Fibroblast of skin of back (primary cell): ENCODE data around the gene FMR1NB. TPM values are rescaled to one million over a fixed set of nuclear protein-coding genes. Genes with fewer than 3 reads are reported as not detected.

Experiments
- DNase-seq: peaks from one replicate; pipeline ENCODE4 v3.0.0-alpha.2; 2013
- polyA plus RNA-seq, 2 experiments: library from polyadenylated mRNA; unstranded; fragments of 120-200 nt; gene quantifications; one replicate each; pipeline ENCODE4 v1.2.1, GENCODE V29; 2013; ENCODE audit not compliant: insufficient read length in 2 of 2

FMR1NB gene, protein sequence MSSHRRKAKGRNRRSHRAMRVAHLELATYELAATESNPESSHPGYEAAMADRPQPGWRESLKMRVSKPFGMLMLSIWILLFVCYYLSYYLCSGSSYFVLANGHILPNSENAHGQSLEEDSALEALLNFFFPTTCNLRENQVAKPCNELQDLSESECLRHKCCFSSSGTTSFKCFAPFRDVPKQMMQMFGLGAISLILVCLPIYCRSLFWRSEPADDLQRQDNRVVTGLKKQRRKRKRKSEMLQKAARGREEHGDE
- polyA plus RNA-seq (2013, experiment 1 of 2; ENCODE audit: insufficient read length), result not detected
- not detected for polyA plus RNA-seq (2013, experiment 2 of 2; ENCODE audit: insufficient read length)

DNA sequence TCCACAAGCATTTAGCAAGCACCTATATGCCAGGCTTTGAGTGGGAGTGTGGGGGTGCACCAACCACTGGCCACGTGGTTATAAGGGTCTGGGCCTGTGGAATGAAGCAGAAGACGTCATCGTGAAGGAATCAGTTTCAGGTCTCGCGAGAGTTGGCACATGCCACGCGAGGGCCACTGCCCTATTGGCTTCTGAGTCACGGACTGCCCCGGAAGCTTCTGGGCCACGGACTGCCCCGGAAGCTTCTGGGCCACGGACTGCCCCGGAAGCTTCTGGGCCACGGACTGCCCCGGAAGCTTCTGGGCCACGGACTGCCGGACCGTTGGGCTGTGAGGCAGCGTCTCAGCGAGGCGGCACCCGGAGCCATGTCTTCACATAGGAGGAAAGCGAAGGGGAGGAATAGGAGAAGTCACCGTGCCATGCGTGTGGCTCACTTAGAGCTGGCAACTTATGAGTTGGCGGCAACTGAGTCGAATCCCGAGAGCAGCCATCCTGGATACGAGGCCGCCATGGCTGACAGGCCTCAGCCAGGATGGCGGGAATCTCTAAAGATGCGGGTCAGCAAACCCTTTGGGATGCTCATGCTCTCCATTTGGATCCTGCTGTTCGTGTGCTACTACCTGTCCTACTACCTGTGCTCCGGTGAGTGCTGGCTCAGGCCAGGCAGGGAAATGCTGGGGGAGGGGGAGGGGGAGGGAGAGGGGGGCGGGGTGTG, at the start of gene FMR1NB:
FMR1NB (plus strand) TSS at position 300 of the 715 bp plus-strand sequence; CDS start at position 366, 66 bp downstream.
- DNase-seq, result no peak

DNA sequence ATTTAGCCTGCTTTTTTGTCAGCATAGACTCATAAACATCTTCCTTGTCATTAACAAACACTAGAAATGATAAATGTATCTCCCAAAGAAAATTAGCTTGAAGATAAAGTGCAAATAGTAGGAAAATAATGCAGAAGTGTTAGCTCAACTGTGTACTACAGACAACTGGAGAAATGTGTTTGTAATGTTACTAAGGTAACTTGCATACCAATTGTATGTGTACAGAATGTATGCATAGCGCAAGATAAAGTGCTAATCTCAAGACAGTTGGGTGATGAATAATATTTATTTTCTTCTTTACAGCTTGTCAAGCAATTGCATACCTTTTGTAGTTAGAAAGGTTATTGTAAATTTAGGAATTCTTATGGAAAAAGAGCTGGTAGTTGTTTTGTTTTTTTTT, 47.3 kb upstream of the FMR1NB start:
- DNase-seq, result no peak

DNA sequence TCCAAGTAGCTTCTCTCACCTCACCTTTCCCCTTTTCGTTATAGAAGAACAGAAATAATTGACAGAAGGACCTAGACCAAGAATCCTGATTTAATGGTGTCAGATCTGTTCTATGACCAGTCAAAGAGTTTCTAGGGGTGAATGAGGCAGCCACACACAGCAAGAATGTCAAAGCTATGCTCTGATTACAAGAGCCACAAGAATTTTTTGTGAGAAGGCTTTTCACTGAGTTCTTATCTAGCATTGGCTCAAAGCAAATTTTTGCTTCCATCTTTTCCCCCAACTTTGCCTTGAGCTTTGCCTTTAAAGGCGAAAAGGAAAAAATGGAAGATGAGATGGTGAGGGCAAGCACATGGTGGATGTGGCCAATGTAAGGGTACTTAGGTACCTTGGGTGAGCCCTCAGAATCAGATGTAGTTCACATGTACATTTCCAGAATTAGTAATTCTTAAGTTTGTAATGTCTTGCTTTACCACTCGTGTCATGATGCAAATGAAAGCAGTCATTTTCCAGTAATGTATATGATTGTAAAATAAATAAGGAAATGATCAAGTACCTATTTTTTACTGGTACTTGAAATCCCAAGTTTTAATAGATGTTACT, 45.9 kb upstream of the FMR1NB start:
- no peak for DNase-seq

DNA sequence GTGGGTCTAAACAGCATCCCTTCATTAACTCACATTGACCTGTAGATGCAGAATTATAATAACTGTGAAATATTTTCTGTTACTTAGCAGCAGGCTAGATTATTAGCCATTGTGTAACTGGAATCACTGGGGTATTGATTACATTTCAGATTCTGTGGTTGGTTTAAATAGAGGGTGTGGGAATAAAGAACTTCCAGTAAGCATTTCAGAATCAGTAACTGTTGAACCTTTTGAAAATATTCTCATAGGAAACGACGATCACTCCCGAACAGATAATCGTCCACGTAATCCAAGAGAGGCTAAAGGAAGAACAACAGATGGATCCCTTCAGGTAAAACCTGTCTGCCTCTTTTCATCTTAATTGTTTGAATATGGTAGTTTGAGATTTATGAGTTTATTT, 35.9 kb upstream of the FMR1NB start:
- DNase-seq, result no peak

DNA sequence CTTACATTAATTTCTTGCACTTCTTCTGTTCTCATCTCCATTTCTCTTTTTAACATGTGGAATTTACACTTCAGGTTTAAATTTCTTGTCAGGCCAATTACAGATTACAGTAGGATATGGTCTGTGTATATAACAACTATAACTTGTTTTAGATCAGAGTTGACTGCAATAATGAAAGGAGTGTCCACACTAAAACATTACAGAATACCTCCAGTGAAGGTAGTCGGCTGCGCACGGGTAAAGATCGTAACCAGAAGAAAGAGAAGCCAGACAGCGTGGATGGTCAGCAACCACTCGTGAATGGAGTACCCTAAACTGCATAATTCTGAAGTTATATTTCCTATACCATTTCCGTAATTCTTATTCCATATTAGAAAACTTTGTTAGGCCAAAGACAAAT, 32.6 kb upstream of the FMR1NB start:
- no peak for DNase-seq

DNA sequence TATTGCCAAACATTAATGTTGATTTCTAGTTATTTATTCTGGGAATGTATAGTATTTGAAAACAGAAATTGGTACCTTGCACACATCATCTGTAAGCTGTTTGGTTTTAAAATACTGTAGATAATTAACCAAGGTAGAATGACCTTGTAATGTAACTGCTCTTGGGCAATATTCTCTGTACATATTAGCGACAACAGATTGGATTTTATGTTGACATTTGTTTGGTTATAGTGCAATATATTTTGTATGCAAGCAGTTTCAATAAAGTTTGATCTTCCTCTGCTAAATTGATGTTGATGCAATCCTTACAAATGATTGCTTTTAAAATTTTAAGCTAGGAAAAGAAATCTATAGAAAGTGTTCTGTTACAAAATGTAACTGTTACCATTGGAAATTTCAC, 30.8 kb upstream of the FMR1NB start:
- no peak for DNase-seq

DNA sequence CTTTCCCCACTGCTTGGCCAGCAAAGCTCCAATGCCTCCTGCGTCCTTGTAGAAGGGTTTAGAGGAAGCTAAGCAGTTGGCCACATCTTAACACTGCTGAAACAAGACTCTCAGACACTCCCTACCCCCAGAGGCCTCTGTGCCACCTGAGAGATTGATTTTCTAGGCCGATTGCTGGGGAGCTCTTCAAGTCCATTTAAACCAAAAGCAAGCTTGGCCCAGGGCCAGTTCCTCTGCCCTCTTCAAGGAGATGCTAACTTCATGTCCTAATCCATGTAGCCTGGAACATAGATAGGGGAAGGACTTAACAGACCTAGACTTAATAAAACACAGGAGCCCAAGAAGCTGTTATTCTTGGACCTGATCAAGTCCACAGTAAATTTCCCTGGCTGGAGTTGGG, 27.2 kb upstream of the FMR1NB start:
- no peak for DNase-seq

DNA sequence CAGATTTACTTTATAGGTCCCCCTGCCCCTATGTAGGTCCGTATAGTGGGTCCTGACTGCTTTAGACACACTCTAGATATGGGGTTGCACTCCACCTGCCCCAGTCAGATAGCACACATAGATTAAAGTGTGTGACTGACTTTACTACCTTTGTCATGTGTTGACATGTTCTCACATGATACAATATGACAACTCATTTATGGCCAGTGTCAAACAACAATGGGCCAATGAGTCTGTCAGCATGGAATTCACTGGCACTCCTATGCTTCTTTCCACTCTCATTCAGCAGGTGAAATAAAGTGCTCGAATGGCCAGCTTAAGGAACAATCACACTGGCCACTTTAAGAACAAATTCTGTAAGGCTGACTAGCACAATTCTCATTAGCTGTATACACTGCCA, 23.8 kb upstream of the FMR1NB start:
- DNase-seq, result no peak

DNA sequence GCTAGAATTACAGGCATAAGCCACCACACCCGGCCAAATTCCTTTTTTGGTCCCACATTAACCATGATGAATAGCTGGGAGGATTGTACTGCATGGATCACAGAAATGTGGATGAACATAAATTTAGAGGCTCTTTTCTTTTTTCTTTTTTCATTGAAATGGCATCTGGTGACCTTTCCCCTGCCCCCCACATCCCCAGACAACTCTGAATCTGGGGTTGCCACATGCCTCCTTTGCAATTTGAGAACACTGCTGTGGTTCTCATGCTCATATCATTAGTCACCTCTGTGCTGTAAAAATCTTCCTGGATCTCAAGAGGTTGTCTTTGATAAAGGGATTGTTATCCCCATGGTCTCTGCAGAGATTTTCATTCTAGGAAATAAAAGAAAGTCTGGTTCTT, 22.8 kb upstream of the FMR1NB start:
- DNase-seq, result peak; percentile 46

DNA sequence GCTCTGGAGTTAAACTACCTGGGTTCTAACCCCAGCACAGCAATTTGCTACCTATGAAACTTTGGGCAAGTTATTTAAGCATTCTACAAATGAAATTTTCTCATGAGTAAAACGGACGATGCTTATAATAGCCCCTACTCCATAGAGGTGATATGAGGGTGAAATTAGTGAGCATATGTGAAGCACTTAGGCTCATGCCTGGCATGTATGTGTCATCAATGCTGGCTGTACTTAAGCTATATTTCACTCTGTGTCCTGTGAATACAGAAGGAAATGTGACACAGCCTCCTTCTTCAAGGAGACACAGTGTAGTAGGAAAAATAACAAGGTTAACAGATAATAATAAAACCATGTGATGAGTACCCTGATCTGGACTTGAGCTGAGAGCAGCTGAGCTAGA, 20.4 kb upstream of the FMR1NB start:
- no peak for DNase-seq

DNA sequence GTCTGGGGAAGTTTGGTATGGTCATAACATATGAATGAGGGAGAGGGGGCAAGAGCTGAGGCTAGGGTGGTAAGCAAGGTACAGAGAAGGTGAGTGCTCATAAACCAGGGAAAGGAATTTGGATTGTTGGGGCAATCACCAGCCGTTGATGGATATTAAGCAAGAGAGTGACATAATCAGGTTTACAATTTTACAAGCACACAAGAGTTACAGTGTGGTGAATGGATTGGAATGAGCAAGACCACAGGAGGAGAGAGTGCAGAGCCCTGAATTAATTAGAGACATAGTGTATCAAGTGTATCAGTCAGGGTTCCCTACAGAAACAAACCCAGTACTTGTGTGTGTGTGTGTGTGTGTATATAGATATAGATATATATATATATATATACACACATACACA, 18.7 kb upstream of the FMR1NB start:
- no peak for DNase-seq

DNA sequence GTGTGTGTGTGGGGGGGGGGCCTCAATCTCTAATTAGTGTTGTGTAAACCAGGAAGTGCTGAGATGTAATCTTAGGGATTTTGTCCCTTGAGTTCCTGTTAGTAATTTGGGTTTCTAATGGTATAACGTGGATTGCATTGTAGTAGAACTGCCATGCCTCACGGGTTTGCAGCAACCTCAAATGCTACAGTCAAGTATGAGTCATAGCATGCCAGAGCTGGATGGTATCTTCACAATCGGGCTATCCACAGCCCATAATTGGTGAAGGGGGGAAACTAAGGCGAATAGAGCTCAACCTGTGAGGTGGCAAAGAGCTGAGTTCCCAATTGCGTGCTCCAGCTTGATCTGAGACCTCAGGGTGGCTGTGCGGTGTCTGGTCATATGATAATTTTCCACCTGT, 2.2 kb upstream of the FMR1NB start:
- no peak for DNase-seq

DNA sequence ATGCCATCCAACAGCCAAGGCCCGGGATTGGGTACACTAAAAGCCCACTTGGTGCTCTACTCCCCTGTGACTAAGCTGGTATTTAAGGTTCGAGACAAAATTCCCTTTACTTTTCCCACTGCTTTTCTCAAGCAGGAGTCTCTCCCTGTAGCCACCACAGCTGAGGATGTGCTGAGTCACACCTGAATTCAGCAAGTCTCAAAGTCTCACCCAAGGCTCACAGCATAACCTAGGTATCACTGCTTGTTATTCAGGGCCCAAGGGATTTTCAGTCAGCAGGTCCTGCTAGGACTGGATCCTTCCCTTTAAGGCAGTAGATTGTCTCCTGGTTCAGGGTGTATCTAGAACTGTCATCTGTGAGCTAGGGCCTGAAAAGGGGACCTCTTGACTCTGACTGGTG, 39.2 kb downstream of the FMR1NB start:
- DNase-seq, result no peak

DNA sequence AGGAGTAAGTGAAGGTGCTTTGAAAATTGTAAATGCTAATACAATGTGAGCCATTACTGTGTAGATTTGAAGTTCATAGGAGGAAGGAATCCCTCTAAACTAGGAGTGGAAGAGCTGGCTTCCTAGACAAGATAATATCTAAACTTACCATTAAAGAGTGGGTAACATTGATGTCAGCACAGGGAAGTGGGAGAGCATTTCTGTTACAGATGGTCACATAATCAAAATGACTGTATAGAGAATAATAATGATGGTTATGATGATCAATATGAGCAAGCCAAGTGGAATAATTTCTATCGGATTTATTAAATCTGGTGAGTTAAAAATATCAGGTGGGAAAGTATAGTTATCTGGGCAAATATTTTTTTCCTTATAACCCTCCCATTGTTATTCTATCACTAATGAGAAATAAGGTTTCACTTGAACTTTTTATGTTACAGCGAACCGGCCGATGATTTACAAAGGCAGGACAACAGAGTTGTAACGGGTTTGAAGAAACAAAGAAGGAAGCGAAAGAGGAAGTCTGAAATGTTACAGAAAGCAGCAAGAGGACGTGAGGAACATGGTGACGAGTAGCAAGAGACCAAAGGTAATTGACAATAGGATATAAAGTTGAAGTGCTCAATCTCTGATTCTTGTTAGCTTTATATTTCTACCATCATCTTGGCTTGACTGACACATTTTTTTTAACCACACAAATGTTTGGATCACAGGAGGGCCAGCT, 43.5 kb downstream of the FMR1NB start:
- no peak for DNase-seq

DNA sequence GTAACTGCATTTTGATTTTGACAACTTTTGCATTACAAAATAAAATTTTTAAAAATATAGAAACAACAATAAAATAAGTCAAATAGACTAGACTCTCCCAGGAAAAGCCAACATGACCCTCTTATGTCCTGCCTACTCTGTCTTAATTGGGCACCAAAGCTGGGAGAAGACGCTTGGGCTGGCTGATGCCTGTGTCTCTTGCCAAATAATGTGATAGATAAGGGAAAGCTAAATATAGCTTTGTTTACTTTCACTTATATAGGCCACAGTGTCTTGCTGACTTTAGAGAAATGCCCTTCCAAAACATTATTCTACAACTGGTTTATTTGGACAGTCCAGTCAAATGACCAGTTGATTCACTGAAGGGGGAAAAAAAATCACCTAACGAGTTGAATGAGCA, 54.2 kb downstream of the FMR1NB start:
- no peak for DNase-seq

DNA sequence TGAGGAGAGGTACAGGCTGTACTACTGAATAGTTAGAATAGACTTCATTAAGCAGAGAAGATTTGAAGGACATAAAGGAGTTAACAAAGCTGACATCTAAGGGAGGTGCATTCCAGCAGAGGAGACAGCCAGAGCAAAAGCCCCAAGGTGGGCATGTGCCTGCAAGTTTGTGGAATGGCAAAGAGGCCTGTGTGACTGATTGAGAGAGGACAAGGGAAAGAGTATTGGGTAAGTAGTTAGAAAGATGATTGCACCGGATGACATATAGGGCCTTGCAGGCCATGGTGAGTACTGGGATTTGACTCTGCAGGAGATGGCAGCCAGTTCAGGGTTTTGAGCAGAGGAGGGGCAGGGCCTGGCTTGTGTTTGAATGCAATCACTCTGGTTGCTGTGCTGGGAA, 55.9 kb downstream of the FMR1NB start:
- no peak for DNase-seq

DNA sequence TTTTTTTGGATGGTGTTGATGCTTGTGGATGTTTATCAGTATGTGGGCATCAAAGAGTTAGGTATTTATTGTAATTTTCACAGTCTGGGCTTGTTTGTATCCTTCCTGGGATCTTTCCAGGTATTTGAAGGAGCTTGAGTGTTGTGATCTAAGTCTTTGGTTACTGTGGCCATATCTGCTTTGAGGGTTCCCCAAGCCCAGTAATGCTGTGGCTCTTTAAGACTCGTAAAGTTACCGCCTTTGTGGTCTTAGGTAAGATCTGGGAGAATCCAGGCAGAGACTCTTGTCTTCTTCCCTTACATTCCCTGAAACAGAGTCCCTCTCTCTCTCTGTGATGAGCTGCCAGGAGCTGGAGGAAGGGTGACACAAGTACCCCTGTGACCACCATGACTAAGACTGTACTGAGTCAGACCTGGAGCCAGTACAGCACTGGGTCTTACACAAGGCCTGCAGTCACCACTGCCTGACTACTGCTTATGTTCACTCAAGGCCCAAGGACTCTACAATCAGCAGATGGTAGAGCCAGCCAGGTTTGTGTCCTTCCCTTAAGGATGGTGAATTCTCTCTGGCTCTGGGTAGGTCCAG, 62.2 kb downstream of the FMR1NB start:
- peak; percentile 30 for DNase-seq

DNA sequence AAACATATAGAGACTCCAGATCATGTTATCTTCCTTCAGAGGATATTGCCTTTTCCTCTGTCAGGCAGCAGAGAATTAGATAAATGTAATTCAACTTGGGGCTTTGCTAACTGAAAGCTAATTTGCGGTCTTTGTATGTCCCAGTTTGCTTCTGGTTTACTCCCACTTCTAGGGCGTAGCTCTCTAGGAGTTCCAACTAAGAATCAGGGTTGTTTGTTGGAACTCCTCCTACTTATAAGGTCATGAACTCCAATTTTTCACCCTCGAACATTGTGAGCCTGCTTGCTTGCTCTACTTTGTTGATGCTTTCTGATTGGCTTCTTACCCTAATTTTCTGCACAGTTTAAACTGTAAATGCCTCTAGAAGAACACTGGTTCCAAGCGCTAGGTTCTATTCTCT, 66.1 kb downstream of the FMR1NB start:
- DNase-seq, result no peak

DNA sequence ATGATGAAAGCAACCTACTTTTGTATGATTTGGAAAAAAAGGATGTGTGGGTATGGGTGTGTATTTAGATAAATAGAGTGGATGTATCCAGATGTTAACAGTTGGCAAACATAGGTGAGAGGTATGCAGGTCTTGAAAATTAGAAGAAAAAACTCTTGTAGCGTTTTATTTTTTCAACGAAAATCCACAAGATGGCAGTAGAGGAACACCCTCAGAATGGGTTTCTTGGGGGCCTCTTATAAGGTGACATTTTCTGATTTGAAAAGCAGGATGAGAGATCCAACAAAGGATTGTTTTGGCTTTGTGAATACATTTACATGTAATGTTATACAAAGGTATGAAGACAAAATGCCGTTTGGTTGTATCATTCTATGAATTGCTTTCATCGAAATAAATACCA, 68.3 kb downstream of the FMR1NB start:
- peak; percentile 21 for DNase-seq

DNA sequence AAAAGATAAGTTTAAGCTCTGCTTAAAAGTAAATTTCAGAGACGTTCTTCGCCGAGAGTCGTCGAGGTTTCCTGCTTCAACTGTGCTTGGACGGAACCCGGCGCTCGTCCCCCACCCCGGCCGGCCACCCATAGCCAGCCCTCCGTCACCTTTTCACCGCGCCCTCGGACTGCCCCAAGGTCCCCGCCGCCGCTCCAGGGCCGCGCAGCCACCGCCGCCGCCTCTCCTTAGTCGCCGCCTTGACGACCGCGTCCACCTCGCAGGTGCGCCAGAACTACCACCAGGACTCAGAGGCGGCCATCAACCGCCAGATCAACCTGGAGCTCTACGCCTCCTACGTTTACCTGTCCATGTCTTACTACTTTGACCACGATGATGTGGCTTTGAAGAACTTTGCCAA, 70.8 kb downstream of the FMR1NB start:
- DNase-seq, result no peak

DNA sequence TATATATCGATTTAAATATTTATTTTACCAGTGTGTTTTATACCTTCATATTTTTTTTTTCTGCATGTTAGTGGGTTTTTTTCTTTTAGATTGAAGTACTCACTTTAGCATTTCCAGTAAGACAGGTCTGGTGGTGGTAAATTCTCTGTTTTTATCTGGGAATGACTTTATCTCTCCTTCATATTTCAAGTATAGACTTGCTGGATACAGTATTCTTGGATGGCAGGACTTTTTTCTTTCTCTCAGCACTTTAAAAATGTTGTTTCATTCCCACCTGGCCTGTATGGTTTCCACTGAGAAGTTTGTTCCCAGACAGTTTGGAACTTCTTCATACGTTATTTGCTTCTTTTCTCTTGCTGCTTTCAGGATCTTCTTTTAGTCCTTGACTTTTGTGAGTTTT, 86.1 kb downstream of the FMR1NB start:
- no peak for DNase-seq

DNA sequence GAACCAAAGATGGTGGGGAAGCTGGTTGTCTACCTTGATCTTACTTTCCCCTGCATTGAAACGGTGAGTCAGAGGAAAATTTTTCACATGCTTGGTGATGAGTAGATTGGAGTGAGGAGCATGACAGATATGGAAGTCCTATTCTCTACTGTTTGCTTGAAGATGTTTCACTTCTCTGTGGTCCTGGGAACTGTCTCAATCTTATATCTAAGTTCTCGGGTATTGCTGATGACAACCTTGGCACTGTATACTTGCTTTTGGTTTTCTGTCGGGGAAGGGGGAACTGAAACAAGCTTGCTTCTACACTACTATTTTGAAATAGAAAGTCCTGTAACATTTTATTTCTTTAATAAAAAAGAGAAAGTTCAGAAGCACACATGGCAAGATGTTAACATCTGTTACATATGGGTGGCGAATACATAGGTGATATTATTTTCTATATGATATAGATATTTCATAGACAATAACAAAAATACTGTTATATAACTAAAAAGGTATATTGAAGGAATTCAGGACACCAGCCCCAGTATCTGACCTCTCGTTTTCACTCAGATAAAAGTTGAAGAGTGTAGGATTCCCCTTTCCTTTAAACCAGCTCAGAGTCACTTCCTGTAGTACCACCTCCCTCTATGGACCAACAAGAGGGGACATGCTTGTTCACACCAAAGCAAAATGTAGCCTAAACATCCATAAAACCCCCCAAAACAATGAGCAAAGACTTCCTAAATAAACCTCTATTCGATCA, 88.8 kb downstream of the FMR1NB start:
- DNase-seq, result no peak
